Measurements from ENCODE around the gene MYOM1.

GRCh38 chr18:3036108-3036507, 183.7 kb downstream of the MYOM1 start:
- TF ChIP-seq CTCF (IDR thresholded peaks at IDR 0.05) (no peak), POLR2A (IDR thresholded peaks at IDR 0.05) (no peak)

Data from uterus (tissue), 2 donors.